Esophagus squamous epithelium (tissue), 5 donors: Measurements from ENCODE around the gene PRDM10. TPM values are rescaled to one million over a fixed set of nuclear protein-coding genes. Genes with fewer than 3 reads are reported as not detected.

Experiments used
- DNase-seq: peaks from one replicate; lab custom pipeline; 2025; lab: John Stamatoyannopoulos, UW
- H3K27ac ChIP-seq, 4 donors: fragments of 200-600 bp; sonication (generic); one replicate each; pipeline ENCODE4 v1.5.1; 2016 to 2019; ENCODE audit warnings: mild to moderate bottlenecking in 1 of 4
- H3K27me3 ChIP-seq, 4 donors: fragments of 200-600 bp; sonication (generic); 1 replicate in 3 of 4; 2 replicates in 1 of 4; pipeline versions ENCODE4 v1.5.1 to v1.6.0; 2017 to 2021; ENCODE audit warnings: antibody characterized with exemption in 1 of 4
- H3K36me3 ChIP-seq, 3 donors: fragments of 200-600 bp; sonication (generic); one replicate each; pipeline ENCODE4 v1.5.1; 2016 to 2019
- H3K4me1 ChIP-seq, 3 donors: fragments of 200-600 bp; sonication (generic); one replicate each; pipeline ENCODE4 v1.5.1; 2017 to 2019
- H3K4me3 ChIP-seq, 4 donors: fragments of 200-600 bp; sonication (generic); 1 replicate in 3 of 4; 2 replicates in 1 of 4; pipeline ENCODE4 v1.5.1; 2016 to 2019; ENCODE audit warnings: mild to moderate bottlenecking in 2 of 4, moderate library complexity in 1 of 4
- H3K9me3 ChIP-seq, 3 donors: fragments of 200-600 bp; sonication (generic); one replicate each; pipeline ENCODE4 v1.5.1; 2016 to 2019
- CTCF ChIP-seq, 6 experiments: fragments of 450-650 bp in 4 of 6; fragments of 200-600 bp in 2 of 6; sonication (generic) in 2 of 6; IDR thresholded peaks; one replicate each; pipeline ENCODE4 v1.5.1; 2016 to 2019; ENCODE audit warnings: antibody characterized with exemption in 6 of 6, mild to moderate bottlenecking in 4 of 6, moderate library complexity in 4 of 6
- POLR2A ChIP-seq, 4 donors: fragments of 450-650 bp; IDR thresholded peaks; one replicate each; pipeline ENCODE4 v1.6.1; 2017; ENCODE audit warnings: antibody characterized with exemption in 4 of 4, mild to moderate bottlenecking in 4 of 4, moderate library complexity in 3 of 4
- WGBS, 2 donors: methylation state at CpG; one replicate each; pipeline ENCODE4 v1.1.5; 2018; 5-methylcytosine and 5-hydroxymethylcytosine counted together
- intact Hi-C: fragments of 100-400 bp; cut with DNase I; formaldehyde crosslinking; loops from one replicate; pipeline ENCODE4 v1.15.0; 2022
- total RNA-seq, 4 donors: library from RNA; depleted of rRNA; stranded (reverse); fragments of >200 nt; gene quantifications; one replicate each; pipeline ENCODE4 v1.1.0, GENCODE V29; 2016
- donor health status: DM: yes; HTN: yes; CAD: no.

PRDM10 gene
- total RNA-seq, 4 donors from 2014 or later = 7.3 to 11.2 (median 7.7) TPM

- Histone ChIP-seq H3K4me3 (no peak overlapping the region), H3K27me3 (no peaks in the 10 kb centered on the region), H3K36me3 (peaks cover 0 to 42% (median 0%) of the 10 kb centered on the region in 3 donors), H3K9me3 (no peaks in the 10 kb centered on the region), H3K27ac (no peak overlapping the region), H3K4me1 (peaks cover 0 to 7% (median 0%) of the 10 kb centered on the region in 3 donors)
- TF ChIP-seq CTCF (IDR thresholded peaks at IDR 0.05) (no peak), POLR2A (IDR thresholded peaks at IDR 0.05) (no peak)
- no peak for DNase-seq
- WGBS, 2 donors = 90% methylated on average over 4 of the region's 4 CpGs
- intact Hi-C loops = no loop called here
Measured at GRCh38 chr11:129937592-129938238, 64.9 kb downstream of the PRDM10 start.

GRCh38 chr11:129935723-129936122, 66.9 kb downstream of the PRDM10 start:
- TF ChIP-seq POLR2A (IDR thresholded peaks at IDR 0.05) (no peak), CTCF (IDR thresholded peaks at IDR 0.05) (no peak)
- intact Hi-C loops = no loop called here
- 71 to 84% methylated on average over 3 of the region's 3 CpGs for WGBS, 2 donors

GRCh38 chr11:129933891-129934290, 68.7 kb downstream of the PRDM10 start:
- H3K27me3 ChIP-seq = no peaks in the 10 kb centered on the region
- TF ChIP-seq CTCF (IDR thresholded peaks at IDR 0.05) = no peak
- no peak for TF ChIP-seq POLR2A (IDR thresholded peaks at IDR 0.05)
- WGBS, 2 donors = 91 to 93% methylated on average over 8 to 9 of the region's 9 CpGs
- H3K27ac ChIP-seq = no peak overlapping the region
- H3K4me3 ChIP-seq = no peak overlapping the region
- peaks cover 0 to 23% (median 0%) of the 10 kb centered on the region in 3 donors for H3K4me1 ChIP-seq
- no peak for DNase-seq
- peaks cover 0 to 49% (median 0%) of the 10 kb centered on the region in 3 donors for H3K36me3 ChIP-seq
- no peaks in the 10 kb centered on the region for H3K9me3 ChIP-seq
- intact Hi-C loops = no loop called here

More at GRCh38 chr11:129935723-129936122, 66.9 kb downstream of the PRDM10 start:
- no peaks in the 10 kb centered on the region for H3K9me3 ChIP-seq
- peaks cover 0 to 41% (median 0%) of the 10 kb centered on the region in 3 donors for H3K36me3 ChIP-seq
- no peak for DNase-seq
- H3K4me1 ChIP-seq = peaks cover 0 to 14% (median 0%) of the 10 kb centered on the region in 3 donors
- H3K4me3 ChIP-seq = no peak overlapping the region
- no peaks in the 10 kb centered on the region for H3K27me3 ChIP-seq
- H3K27ac ChIP-seq = no peak overlapping the region

GRCh38 chr11:129933262-129933661, 69.4 kb downstream of the PRDM10 start:
- 70 to 71% methylated on average over 1 of the region's 1 CpG for WGBS, 2 donors
- peaks cover 0 to 55% (median 0%) of the 10 kb centered on the region in 3 donors for H3K36me3 ChIP-seq
- intact Hi-C loops = no loop called here

More at GRCh38 chr11:129933262-129933661, 69.4 kb downstream of the PRDM10 start:
- Histone ChIP-seq H3K9me3 (no peaks in the 10 kb centered on the region), H3K27ac (no peak overlapping the region), H3K4me3 (no peak overlapping the region), H3K27me3 (no peaks in the 10 kb centered on the region), H3K4me1 (peaks cover 0 to 23% (median 0%) of the 10 kb centered on the region in 3 donors)
- DNase-seq = no peak
- no peak for TF ChIP-seq CTCF (IDR thresholded peaks at IDR 0.05)
- TF ChIP-seq POLR2A (IDR thresholded peaks at IDR 0.05) = no peak
